ENCODE results near the gene PHACTR1.

PHACTR1 gene

DNA sequence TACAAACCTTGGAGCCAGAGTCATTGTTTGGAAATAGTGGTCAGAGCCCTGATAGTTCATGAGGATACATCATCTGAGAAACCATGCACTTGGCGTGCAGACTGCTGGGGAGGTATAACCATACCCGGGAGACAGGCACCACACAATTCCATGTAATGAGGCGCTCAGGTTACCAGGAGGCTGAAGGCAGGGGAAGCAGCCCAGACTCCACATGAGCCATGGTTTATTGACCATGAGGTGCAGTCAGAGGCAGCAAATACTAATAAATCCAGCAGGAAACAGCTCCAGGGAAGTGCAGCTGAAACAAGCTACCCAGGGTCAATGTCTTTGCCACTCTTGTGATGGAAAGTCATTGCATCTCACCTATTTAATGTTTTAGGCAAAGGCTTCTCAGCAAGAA is 455.7 kb downstream of the PHACTR1 start:
- no peak for DNase-seq

- DNase-seq, result no peak
Measured at GRCh38 chr6:13175087-13175486, 458.5 kb downstream of the PHACTR1 start.

GRCh38 chr6:13175759-13176158 is 459.2 kb downstream of the PHACTR1 start:
- DNase-seq, result no peak

DNA sequence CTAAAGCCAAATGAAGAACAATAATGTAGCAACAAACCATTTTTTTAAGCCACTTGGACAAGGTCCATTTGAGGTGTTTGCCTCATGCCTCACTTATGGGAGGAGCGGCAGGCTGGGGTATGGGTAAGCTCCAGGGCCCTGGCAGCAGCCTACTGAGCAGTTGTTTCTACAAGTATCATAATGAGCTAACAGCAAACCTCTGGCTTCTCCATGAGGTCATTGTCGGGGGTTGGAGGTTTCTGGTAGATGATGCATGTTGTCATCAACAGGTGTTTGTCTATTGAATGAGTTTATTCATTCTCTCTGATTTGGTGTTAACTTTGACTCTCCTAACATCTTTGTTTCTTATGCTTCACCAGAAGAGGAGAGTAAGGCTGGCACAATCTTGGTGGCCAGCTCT is 461.1 kb downstream of the PHACTR1 start:
- DNase-seq, result peak in 1 of 2 experiments; percentile 19

DNA sequence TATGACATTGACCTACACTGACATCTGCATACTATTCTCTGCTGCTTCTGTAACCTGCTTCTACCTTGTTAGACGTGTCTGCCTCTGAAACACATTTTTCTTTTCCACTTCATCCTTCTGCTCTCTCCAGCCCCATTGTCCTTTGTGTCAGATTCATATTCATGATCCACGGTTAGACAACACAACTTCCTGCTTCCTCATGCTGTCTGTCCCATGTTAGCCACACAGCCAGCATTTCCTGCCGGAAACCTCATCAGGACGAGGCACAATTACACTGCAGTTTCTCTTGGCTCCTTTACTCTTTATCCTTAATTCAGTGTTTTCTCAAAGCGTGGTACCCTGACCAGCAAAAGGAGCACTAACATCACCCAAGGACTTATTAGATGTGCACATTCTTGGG is 461.5 kb downstream of the PHACTR1 start:
- DNase-seq, result no peak

GRCh38 chr6:13180538-13180937 is 464.0 kb downstream of the PHACTR1 start:
- DNase-seq, result no peak

DNA sequence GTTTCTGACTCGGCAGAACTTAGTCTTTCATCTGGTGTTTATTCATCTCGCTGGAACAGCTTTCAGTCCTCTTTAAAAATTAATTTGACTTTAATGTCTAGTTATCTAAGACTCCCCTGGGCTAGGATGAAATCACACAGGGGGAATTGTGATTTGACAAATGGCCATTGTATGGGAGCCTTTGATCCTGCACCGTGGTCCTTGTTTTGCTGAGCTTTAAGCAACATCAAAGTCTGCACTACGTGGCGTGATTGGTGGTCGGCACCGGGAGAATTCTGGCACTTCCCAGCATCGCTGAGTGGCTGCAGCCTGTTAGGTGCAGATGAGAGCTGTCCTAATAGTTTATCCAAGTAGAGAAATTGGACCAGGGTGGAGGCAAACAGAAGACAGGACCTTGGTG is 464.8 kb downstream of the PHACTR1 start:
- no peak for DNase-seq

- no peak for DNase-seq
Measured at GRCh38 chr6:13183415-13184088, 467.0 kb downstream of the PHACTR1 start.

GRCh38 chr6:13184089-13184468 is 467.5 kb downstream of the PHACTR1 start:
- no peak for DNase-seq

GRCh38 chr6:13184547-13184946 is 468.0 kb downstream of the PHACTR1 start:
- no peak for DNase-seq

GRCh38 chr6:13186861-13187260 is 470.3 kb downstream of the PHACTR1 start:
- no peak for DNase-seq

- DNase-seq, result no peak
Measured at GRCh38 chr6:13187692-13188091, 471.1 kb downstream of the PHACTR1 start.

DNA sequence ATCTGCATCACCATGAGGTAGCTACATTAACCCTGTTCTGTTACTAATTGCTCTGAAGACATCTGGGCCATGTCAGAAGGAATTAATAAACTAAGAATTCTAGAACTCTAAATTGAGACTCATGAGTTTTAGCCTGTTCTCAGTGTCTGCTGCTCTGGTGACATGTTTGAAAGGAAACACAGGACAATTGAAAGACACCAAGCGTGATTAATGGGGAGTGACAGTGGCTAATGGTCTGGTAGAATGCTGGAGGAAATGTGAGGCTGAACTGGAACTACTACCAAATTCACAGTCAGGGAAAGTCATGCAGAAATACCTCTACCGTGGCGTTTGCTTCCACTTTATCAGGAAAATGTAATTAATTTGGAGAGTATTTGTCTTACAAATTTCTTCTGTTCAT is 471.7 kb downstream of the PHACTR1 start:
- DNase-seq, result no peak

DNA sequence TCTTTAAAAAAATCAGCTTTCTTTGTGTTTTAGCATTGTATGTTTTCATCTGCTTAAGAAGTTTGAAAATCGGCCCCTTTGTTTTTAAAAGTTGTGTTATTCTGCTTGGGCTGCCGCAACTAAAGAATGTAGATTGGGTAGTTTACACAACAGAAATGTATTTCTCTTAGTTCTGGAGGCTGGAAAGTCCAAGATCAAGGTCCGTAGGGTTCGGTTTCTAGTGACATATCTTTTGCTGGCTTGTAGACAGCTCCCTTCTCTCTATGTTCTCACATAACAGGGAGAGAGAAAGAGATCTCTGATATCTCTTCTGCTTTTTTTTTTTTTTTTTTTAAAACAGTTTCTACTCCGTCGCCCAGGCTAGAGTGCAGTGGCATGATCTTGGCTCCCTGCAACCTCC is 473.1 kb downstream of the PHACTR1 start:
- no peak for DNase-seq

DNA sequence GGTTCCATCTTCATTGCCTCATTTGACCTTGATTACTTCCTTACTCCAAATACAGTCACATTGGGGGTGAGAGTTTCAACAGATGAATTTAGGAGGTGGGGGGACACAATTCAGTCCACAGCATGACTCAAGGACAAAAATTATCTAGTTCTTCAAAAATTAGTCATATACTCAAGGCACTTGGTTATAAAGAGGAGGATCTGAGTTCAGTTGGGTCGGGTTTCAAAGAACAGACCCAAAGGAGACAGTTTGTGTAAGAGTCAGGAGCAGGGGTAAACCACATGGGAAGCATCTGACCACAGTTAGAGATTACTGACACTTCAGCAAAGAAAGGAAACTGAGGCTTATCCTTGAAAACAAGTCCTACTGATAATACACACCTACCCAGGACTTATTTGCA is 473.8 kb downstream of the PHACTR1 start:
- DNase-seq, result no peak

GRCh38 chr6:13191461-13191860 is 474.9 kb downstream of the PHACTR1 start:
- no peak for DNase-seq

GRCh38 chr6:13194852-13195251 is 478.3 kb downstream of the PHACTR1 start:
- DNase-seq, result peak; percentile 31

DNA sequence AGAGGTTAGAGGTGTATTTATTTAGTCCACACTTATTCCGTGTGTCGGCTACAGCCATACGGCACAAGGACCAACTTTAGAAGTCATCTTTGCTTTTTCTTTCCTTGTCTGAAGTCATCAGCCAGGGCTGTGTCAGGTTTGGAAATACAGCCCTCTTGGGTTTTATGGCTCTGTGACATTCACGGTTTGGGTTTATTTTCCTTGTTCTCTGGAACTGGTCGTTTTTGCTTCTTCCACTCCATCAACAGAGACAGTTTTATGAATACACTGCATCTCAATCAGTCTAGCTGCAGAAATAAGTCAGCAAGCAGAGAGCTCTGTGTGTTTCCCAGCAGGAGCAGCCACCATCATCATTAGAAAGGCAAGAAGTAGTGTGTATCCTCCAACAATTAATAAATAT is 479.2 kb downstream of the PHACTR1 start:
- no peak for DNase-seq

GRCh38 chr6:13198168-13198567 is 481.6 kb downstream of the PHACTR1 start:
- DNase-seq, result no peak

- no peak for DNase-seq
Measured at GRCh38 chr6:13201336-13201735, 484.8 kb downstream of the PHACTR1 start.

- DNase-seq, result no peak
Measured at GRCh38 chr6:13203145-13203544, 486.6 kb downstream of the PHACTR1 start.

DNA sequence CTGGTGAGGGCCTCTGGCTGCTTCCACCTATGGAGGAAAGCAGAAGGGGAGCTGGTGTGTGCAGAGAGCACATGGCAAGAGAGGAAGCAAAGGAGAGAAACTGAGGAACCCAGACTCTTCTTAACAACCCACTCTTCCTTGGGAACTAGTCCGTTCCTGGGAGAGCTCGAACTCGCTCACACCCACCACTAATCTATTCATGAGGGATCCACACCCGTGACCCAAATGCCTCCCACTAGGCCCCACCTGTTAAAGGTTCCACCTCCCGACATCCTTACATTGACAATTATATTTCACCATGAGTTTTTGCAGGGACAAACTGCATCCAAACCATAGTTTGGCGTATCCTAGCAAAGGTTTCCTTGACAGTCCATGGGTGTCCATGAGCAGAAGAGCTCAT is 488.5 kb downstream of the PHACTR1 start:
- DNase-seq, result no peak

DNA sequence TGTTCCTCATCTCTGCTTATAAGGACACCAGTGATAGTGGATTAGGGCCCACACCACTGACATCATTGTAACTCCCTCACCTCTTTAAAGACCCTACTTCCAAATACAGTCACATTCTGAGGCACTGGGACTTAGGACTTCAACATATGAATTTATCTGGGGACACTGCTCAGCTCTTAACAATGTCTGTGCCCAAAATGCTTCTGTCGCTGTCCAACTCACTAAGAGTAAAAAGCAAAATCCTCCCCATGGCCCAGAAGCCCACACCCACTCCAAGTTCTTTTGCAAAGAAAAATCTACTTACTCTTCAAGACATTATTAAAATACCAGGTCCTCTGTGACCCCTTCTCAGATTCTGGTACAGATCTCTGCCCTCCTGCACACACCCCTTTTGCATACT is 495.5 kb downstream of the PHACTR1 start:
- DNase-seq, result no peak

- no peak for DNase-seq
Measured at GRCh38 chr6:13212538-13212937, 496.0 kb downstream of the PHACTR1 start.

- no peak for DNase-seq
Measured at GRCh38 chr6:13215390-13215789, 498.8 kb downstream of the PHACTR1 start.

Measured in activated T-cell treated with anti-CD3 and anti-CD28 coated beads, Interleukin-2, amount 50 U/mL, for 48 hours (primary cell).